ENCODE results near the gene GATA1. TPM values are rescaled to one million over a fixed set of nuclear protein-coding genes. Genes with fewer than 3 reads are reported as not detected.

Gene GATA1
- polyA plus RNA-seq, 1 of the 3 experiments (the other 2 are of a cell fraction) = not detected

GRCh38 chrX:48835524-48836329 lies 49.3 kb downstream of the GATA1 start, which contains the start of gene PCSK1N:
Gene PCSK1N (minus strand): TSS chrX:48835610. CDS start chrX:48835532, 78 bp downstream.
- Histone ChIP-seq H3K9me3 (no peaks in the 10 kb centered on the region), H3K9ac (peak within 1 kb of the TSS; percentile 5; the same call in 1 of the 2 replicates), H3F3A (replicated peaks; ENCODE audit: insufficient read depth) (no peaks in the 10 kb centered on the region), H3K4me3 (ENCODE audit: low read depth in 2 of 2, low read length in 1 of 2) (peak within 1 kb of the TSS; percentile 53 to 63), H3K4me1 (ENCODE audit: control insufficient read depth in 1 of 2, insufficient read depth in 2 of 2, low read depth in 1 of 2, low read length in 1 of 2) (peaks cover 0 to 3% of the 10 kb centered on the region in 2 experiments; a peak in 1 of 4 replicates), H3K36me3 (replicated peaks in 1 of 2; ENCODE audit: control insufficient read depth in 1 of 2, insufficient read depth in 2 of 2, low read length in 1 of 2) (no peaks in the 10 kb centered on the region), H3K27ac (ENCODE audit: low read depth in 2 of 2, low read length in 1 of 2) (peak within 1 kb of the TSS in 1 of 2 experiments; percentile 48; a peak in 1 of 4 replicates), H3K27me3 (ENCODE audit: insufficient read depth) (peaks cover 9% of the 10 kb centered on the region), H2AFZ (ENCODE audit: low read depth) (0 out of 2 replicates have a peak within 1 kb of the TSS, but pooled peaks have one; percentile 59), H3K79me2 (ENCODE audit: insufficient read depth) (no peaks in the 10 kb centered on the region), H3K4me2 (peak within 1 kb of the TSS; percentile 74), H3K9me2 (no peaks in the 10 kb centered on the region), H4K20me1 (ENCODE audit: insufficient read depth) (no peaks in the 10 kb centered on the region)
- peak; percentile 94 for DNase-seq
- TF ChIP-seq POLR2AphosphoS5 (IDR thresholded peaks at IDR 0.05; ENCODE audit: low read depth, low read length) (no peak), JUND (IDR thresholded peaks at IDR 0.05) (no peak), TCF12 (IDR thresholded peaks at IDR 0.05) (no peak), RAD21 (IDR thresholded peaks at IDR 0.05; ENCODE audit: low read length) (no peak), REST (IDR thresholded peaks at IDR 0.05; ENCODE audit: low read depth, low read length) (peak; percentile 71; the same call in 1 of the 2 replicates), NRF1 (IDR thresholded peaks at IDR 0.05; ENCODE audit: low read depth, low read length) (peak; percentile 52), EZH2phosphoT487 (IDR thresholded peaks at IDR 0.05; ENCODE audit: borderline replicate concordance, low read depth) (no peak), MXI1 (IDR thresholded peaks at IDR 0.05; ENCODE audit: low read depth, low read length) (peak; percentile 52; the same call in 1 of the 2 replicates)
- ChIA-PET POLR2A (interaction anchor here (0.6 to 1.3 kb wide), 2 partner anchors 62 to 336 kb away, joined by 3 to 4 read pairs; partner anchors contain the start of genes PQBP1 and TIMM17B), CTCF (no interaction called here)
- 28% methylated on average over 13 of the region's 35 CpGs for WGBS (ENCODE audit: low lambda C conversion rate)

- Histone ChIP-seq H3K4me1 (ENCODE audit: control insufficient read depth in 1 of 2, insufficient read depth in 2 of 2, low read depth in 1 of 2, low read length in 1 of 2) (no peaks in the 10 kb centered on the region; a peak in 1 of 4 replicates), H3K36me3 (replicated peaks in 1 of 2; ENCODE audit: control insufficient read depth in 1 of 2, insufficient read depth in 2 of 2, low read length in 1 of 2) (no peaks in the 10 kb centered on the region), H3K9ac (no peak overlapping the region), H3K9me2 (no peaks in the 10 kb centered on the region), H3K27me3 (ENCODE audit: insufficient read depth) (peaks cover 9% of the 10 kb centered on the region), H3K27ac (ENCODE audit: low read depth in 2 of 2, low read length in 1 of 2) (no peak overlapping the region), H3K4me3 (ENCODE audit: low read depth in 2 of 2, low read length in 1 of 2) (no peak overlapping the region), H4K20me1 (ENCODE audit: insufficient read depth) (no peaks in the 10 kb centered on the region), H3K4me2 (no peak overlapping the region), H2AFZ (ENCODE audit: low read depth) (no peak overlapping the region), H3F3A (replicated peaks; ENCODE audit: insufficient read depth) (no peaks in the 10 kb centered on the region), H3K9me3 (no peaks in the 10 kb centered on the region), H3K79me2 (ENCODE audit: insufficient read depth) (no peaks in the 10 kb centered on the region)
- POLR2A ChIA-PET = no interaction called here
- CTCF ChIA-PET = no interaction called here
- WGBS (ENCODE audit: low lambda C conversion rate) = 55% methylated on average over 10 of the region's 10 CpGs
- DNase-seq = no peak
- TF ChIP-seq ELF1 (IDR thresholded peaks at IDR 0.05) = no peak
- TF ChIP-seq JUND (IDR thresholded peaks at IDR 0.05) = no peak
- no peak for TF ChIP-seq FOXJ3 (CRISPR knock-in tag; IDR thresholded peaks at IDR 0.05)
- no peak for TF ChIP-seq SIN3A (IDR thresholded peaks at IDR 0.05; ENCODE audit: borderline replicate concordance, low read depth, low read length)
- TF ChIP-seq RXRA (IDR thresholded peaks at IDR 0.05; ENCODE audit: borderline replicate concordance, low read depth) = no peak
- no peak for TF ChIP-seq YY1 (IDR thresholded peaks at IDR 0.05; ENCODE audit: low read depth)
- no peak for TF ChIP-seq EP300 (IDR thresholded peaks at IDR 0.05; ENCODE audit: borderline replicate concordance in 1 of 2, low read depth in 1 of 2, low read length in 1 of 2)
- no peak for TF ChIP-seq RFX5 (IDR thresholded peaks at IDR 0.05; ENCODE audit: low read length)
- TF ChIP-seq MEF2A (IDR thresholded peaks at IDR 0.05; ENCODE audit: borderline replicate concordance, low read depth) = no peak
- no peak for TF ChIP-seq PBX3 (IDR thresholded peaks at IDR 0.05)
- no peak for TF ChIP-seq GABPA (IDR thresholded peaks at IDR 0.05; ENCODE audit: low read depth)
- no peak for TF ChIP-seq TCF12 (IDR thresholded peaks at IDR 0.05)
- no peak for TF ChIP-seq NFIC (IDR thresholded peaks at IDR 0.05; ENCODE audit: borderline replicate concordance)
- TF ChIP-seq CHD2 (IDR thresholded peaks at IDR 0.05; ENCODE audit: low read length, partially characterized antibody) = no peak
- TF ChIP-seq ZBTB33 (IDR thresholded peaks at IDR 0.05; ENCODE audit: borderline replicate concordance, low read depth) = no peak
Measured at GRCh38 chrX:48839686-48840085, 53.3 kb downstream of the GATA1 start.
